Smooth muscle cell (in vitro differentiated cells): ENCODE data around the gene TRIM24. TPM values are rescaled to one million over a fixed set of nuclear protein-coding genes. Genes with fewer than 3 reads are reported as not detected.
"Not testable (repeated sequence)": the region's sequence is repeated elsewhere in the genome, so short reads cannot be mapped to it uniquely, and the experiment has no call there.

ENCODE experiments used
- DNase-seq: peaks from one replicate; lab custom pipeline; 2025; ENCODE audit not compliant: unreplicated experiment; lab: John Stamatoyannopoulos, UW
- H2AFZ ChIP-seq: fragments of 200-600 bp; sonication (generic); 2 replicates; pipeline ENCODE4 v1.6.0; 2016; ENCODE audit warnings: antibody characterized with exemption, low read depth, mild to moderate bottlenecking
- H3F3A ChIP-seq: fragments of 200-600 bp; sonication (generic); 2 replicates; pipeline ENCODE4 v1.6.0; 2017; ENCODE audit warnings: antibody characterized with exemption, low read depth
- H3K27ac ChIP-seq: fragments of 200-600 bp; sonication (generic); 2 replicates; pipeline ENCODE4 v1.5.1; 2016; ENCODE audit warnings: low read depth, mild to moderate bottlenecking
- H3K27me3 ChIP-seq: fragments of 200-600 bp; sonication (generic); 2 replicates; pipeline ENCODE4 v1.6.1; 2016; ENCODE audit warnings: low read depth, mild to moderate bottlenecking
- H3K36me3 ChIP-seq: fragments of 200-600 bp; sonication (generic); 2 replicates; pipeline ENCODE4 v1.5.1; 2016; ENCODE audit warnings: low read depth
- H3K4me1 ChIP-seq: fragments of 200-600 bp; sonication (generic); 2 replicates; pipeline ENCODE4 v1.5.1; 2016; ENCODE audit warnings: low read depth
- H3K4me2 ChIP-seq: fragments of 200-600 bp; sonication (generic); 2 replicates; pipeline ENCODE4 v1.6.0; 2016; ENCODE audit warnings: mild to moderate bottlenecking
- H3K4me3 ChIP-seq: fragments of 200-600 bp; sonication (generic); 2 replicates; pipeline ENCODE4 v1.5.1; 2016; ENCODE audit warnings: mild to moderate bottlenecking
- H3K79me2 ChIP-seq: fragments of 200-600 bp; sonication (generic); 2 replicates; pipeline ENCODE4 v1.6.0; 2016; ENCODE audit warnings: low read depth, mild to moderate bottlenecking
- H3K9ac ChIP-seq: fragments of 200-600 bp; sonication (generic); 2 replicates; pipeline ENCODE4 v1.6.0; 2016; ENCODE audit warnings: low read depth
- H3K9me3 ChIP-seq: fragments of 200-600 bp; sonication (generic); replicated peaks from 2 replicates; pipeline ENCODE4 v1.5.1; 2016; ENCODE audit warnings: low read depth
- H4K20me1 ChIP-seq: fragments of 200-600 bp; sonication (generic); 2 replicates; pipeline ENCODE4 v1.6.0; 2016; ENCODE audit warnings: low read depth
- WGBS: methylation state at CpG from one replicate; pipeline ENCODE4 v1.1.7; 2016; ENCODE audit warnings: low lambda C conversion rate; 5-methylcytosine and 5-hydroxymethylcytosine counted together
- polyA plus RNA-seq: library from polyadenylated mRNA; unstranded; fragments of >200 nt; fragmentation: Nextera tagmentation; extraction: Ambion mirVana; gene quantifications from 2 replicates; pipeline ENCODE4 v1.2.1, GENCODE V29; 2016
- total RNA-seq: library from RNA; depleted of rRNA; stranded (reverse); fragments of >200 nt; gene quantifications from 2 replicates; pipeline ENCODE4 v1.2.3, GENCODE V29; 2014
- TF ChIP-seq, protein P1 (sequence below): fragments of 200-600 bp; sonication (generic); IDR thresholded peaks from 2 replicates; pipeline ENCODE4 v1.5.1; 2017; ENCODE audit warnings: borderline replicate concordance, mild to moderate bottlenecking, antibody characterized with exemption; ENCODE audit not compliant: insufficient read depth, poor library complexity, severe bottlenecking

The TRIM24 gene
- total and polyA plus RNA-seq, 2 experiments from 2014 or later = 24.9 to 60.7 TPM

DNA sequence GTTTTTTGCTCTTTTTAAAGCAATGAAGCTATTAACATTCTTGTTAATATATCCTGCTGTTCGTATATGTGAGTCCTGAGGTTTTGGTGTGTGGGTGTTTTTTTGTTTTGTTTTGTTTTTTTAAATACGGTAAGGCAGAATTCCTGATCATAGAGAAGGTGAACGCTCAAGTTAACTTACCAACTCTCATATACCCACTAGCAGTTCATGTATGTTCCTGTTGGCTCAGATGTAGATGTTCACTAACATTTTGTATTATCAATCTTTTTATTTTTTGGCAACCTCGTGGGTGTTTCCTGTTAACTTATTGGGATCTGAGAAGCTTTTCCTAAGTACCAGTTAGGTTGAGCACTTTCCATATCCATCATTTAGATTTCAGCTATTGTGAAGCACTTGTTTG is 20.5 kb downstream of the TRIM24 start:
- no peaks in the 10 kb centered on the region for H3K27me3 ChIP-seq
- WGBS = 82% methylated on average over 4 of the region's 4 CpGs

DNA sequence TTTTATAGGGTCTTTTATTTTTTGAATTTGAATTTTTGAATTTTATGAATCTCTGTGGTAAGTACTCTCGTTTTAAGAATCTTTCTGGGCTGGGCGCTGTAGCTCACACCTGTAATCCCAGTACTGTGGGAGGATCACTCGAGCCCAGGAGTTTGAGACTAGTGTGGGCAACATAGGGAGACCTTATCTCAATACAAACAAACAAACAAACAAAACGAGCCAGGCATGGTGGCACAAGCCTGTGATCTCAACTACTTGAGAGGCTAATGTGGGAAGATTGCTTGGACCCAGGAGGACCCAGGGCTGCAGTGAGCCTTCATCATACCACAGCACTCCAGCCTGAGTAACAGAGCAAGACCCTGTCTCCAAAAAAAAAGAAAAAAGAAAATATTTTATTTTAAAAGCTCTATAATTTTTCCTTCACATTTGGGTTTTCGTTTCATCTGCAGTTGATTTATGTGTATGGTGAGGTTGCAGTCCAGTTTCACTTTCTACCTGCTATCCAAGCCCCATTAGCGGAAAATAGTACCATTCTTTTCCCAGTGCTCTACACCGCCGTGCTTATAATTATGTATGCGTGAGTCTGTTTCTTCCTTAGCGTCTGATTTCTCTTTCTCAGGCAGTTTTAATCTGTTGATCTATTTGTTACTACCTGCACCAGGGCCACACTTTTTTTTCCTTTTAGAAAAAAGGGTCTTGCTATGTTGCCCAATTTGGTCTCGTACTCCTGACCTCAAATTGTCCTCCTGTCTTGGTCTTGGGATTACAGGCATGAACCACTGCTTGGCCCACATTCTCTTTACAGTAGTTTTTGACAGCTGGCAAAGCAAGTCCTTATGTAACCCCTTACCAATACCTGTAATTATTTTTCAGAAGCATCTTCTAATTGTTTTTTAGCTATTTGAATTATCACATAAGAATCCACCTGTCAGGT is 21.7 kb downstream of the TRIM24 start:
- DNase-seq = no peak
- H3K27me3 ChIP-seq = no peaks in the 10 kb centered on the region
- no peak overlapping the region for H3K4me3 ChIP-seq
- no peak overlapping the region for H3K9ac ChIP-seq
- no peak overlapping the region for H3K4me2 ChIP-seq
- H3K27ac ChIP-seq = no peak overlapping the region
- WGBS = 84% methylated on average over 11 of the region's 11 CpGs
- H3F3A ChIP-seq = peaks cover 4% of the 10 kb centered on the region
- H4K20me1 ChIP-seq = peaks cover 92% of the 10 kb centered on the region
- no peaks in the 10 kb centered on the region for H3K9me3 ChIP-seq
- peaks cover 16% of the 10 kb centered on the region for H3K4me1 ChIP-seq
- H3K79me2 ChIP-seq = peaks cover 98% of the 10 kb centered on the region
- H3K36me3 ChIP-seq = no peaks in the 10 kb centered on the region
- TF ChIP-seq, protein P1, sequence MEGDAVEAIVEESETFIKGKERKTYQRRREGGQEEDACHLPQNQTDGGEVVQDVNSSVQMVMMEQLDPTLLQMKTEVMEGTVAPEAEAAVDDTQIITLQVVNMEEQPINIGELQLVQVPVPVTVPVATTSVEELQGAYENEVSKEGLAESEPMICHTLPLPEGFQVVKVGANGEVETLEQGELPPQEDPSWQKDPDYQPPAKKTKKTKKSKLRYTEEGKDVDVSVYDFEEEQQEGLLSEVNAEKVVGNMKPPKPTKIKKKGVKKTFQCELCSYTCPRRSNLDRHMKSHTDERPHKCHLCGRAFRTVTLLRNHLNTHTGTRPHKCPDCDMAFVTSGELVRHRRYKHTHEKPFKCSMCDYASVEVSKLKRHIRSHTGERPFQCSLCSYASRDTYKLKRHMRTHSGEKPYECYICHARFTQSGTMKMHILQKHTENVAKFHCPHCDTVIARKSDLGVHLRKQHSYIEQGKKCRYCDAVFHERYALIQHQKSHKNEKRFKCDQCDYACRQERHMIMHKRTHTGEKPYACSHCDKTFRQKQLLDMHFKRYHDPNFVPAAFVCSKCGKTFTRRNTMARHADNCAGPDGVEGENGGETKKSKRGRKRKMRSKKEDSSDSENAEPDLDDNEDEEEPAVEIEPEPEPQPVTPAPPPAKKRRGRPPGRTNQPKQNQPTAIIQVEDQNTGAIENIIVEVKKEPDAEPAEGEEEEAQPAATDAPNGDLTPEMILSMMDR = no peak
- no peak overlapping the region for H2AFZ ChIP-seq

More for the DNA sequence above, 20.5 kb downstream of the TRIM24 start:
- DNase-seq = no peak
- Histone ChIP-seq H4K20me1 (peaks cover 99% of the 10 kb centered on the region), H3F3A (peaks cover 6% of the 10 kb centered on the region), H3K4me3 (no peak overlapping the region), H3K4me2 (no peak overlapping the region), H3K27ac (no peak overlapping the region), H3K36me3 (no peaks in the 10 kb centered on the region), H3K9ac (no peak overlapping the region), H3K4me1 (peaks cover 16% of the 10 kb centered on the region), H2AFZ (no peak overlapping the region), H3K9me3 (no peaks in the 10 kb centered on the region), H3K79me2 (peaks cover 100% of the 10 kb centered on the region)
- TF ChIP-seq, protein P1 = no peak

DNA sequence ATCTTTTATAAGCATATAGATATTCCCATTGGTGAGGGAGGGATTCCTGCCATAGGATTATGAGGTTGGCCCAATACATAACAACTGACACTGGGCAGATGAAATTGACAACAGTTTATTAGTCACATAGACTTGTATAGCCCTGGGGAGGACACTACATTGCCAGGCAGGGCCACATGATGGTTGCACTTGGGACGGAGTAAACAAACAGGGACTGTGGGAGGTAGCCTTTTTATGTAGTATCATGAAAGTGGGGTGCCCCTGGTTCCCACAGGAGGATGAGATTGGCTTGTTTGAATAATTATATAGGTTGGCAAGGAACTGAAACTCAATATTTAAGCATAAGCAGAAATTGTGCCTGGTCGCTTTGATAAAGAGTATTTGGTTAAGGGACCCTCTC is 23.5 kb downstream of the TRIM24 start:
- H3K4me3 ChIP-seq = no peak overlapping the region
- H2AFZ ChIP-seq = no peak overlapping the region
- H3K27ac ChIP-seq = no peak overlapping the region
- no peak overlapping the region for H3K4me2 ChIP-seq
- no peaks in the 10 kb centered on the region for H3K27me3 ChIP-seq
- no peaks in the 10 kb centered on the region for H3K36me3 ChIP-seq
- WGBS = 90% methylated on average over 2 of the region's 2 CpGs
- no peak overlapping the region for H3K9ac ChIP-seq
- H3K9me3 ChIP-seq = no peaks in the 10 kb centered on the region
- H3K4me1 ChIP-seq = peaks cover 2% of the 10 kb centered on the region
- peaks cover 98% of the 10 kb centered on the region for H3K79me2 ChIP-seq
- DNase-seq = no peak
- H4K20me1 ChIP-seq = peaks cover 90% of the 10 kb centered on the region
- TF ChIP-seq, protein P1 = no peak
- H3F3A ChIP-seq = peaks cover 4% of the 10 kb centered on the region

DNA sequence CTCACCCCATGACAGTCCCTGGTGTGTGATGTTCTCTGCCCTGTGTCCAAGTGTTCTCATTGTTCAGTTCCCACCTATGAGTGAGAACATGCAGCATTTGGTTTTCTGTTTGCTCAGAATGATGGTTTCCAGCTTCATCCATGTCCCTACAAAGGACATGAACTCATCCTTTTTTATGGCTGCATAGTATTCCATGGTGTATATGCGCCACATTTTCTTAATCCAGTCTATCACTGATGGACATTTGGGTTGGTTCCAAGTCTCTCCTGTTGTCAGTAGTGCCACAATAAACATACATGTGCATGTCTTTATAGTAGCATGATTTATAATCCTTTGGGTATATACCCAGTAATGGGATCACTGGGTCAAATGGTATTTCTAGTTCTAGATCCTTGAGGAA is 25.4 kb downstream of the TRIM24 start:
- not testable (repeated sequence) for H3K27ac ChIP-seq, H3K9ac ChIP-seq

DNA sequence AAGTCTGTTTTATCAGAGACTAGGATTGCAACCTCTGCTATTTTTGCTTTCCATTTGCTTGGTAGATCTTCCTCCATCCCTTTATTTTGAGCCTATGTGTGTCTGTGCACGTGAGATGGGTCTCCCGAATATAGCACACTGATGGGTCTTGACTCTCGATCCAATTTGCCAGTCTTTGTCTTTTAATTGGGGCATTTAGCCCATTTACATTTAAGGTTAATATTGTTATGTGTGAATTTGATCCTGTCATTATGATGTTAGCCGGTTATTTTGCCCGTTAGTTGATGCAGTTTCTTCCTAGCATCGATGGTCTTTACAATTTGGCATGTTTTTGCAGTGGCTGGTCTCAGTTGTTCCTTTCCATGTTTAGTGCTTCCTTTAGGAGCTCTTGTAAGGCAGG is 29.1 kb downstream of the TRIM24 start:
- H3K36me3 ChIP-seq, H3K4me3 ChIP-seq: not testable (repeated sequence)
- WGBS = 94% methylated on average over 6 of the region's 6 CpGs

More for the DNA sequence above, 25.4 kb downstream of the TRIM24 start:
- H3K4me3 ChIP-seq, H2AFZ ChIP-seq, H3K9me3 ChIP-seq, H3K36me3 ChIP-seq, H3F3A ChIP-seq, DNase-seq, H3K4me1 ChIP-seq, H3K4me2 ChIP-seq, H3K27me3 ChIP-seq: not testable (repeated sequence)
- WGBS = 93% methylated on average over 1 of the region's 1 CpG
- H3K79me2 ChIP-seq = peaks cover 98% of the 10 kb centered on the region
- H4K20me1 ChIP-seq = peaks cover 90% of the 10 kb centered on the region

More for the DNA sequence above, 29.1 kb downstream of the TRIM24 start:
- H3F3A ChIP-seq, H3K27ac ChIP-seq, H3K4me2 ChIP-seq, H3K9ac ChIP-seq, H3K9me3 ChIP-seq, H2AFZ ChIP-seq, H3K4me1 ChIP-seq, H3K27me3 ChIP-seq, DNase-seq: not testable (repeated sequence)
- H4K20me1 ChIP-seq = peaks cover 90% of the 10 kb centered on the region
- peaks cover 98% of the 10 kb centered on the region for H3K79me2 ChIP-seq
